GM19463 (cell line): ENCODE measurements around the gene PSMB5.
A peak's percentile ranks its signal among the peaks of the same experiment; 100 is the strongest.

Experiments used
- ATAC-seq: cut with Tn5 transposase; IDR thresholded peaks from one replicate; pipeline ENCODE4 v1.9.1; 2021; ENCODE audit warnings: mild to moderate bottlenecking, moderate library complexity; ENCODE audit not compliant: unreplicated experiment

Gene PSMB5

DNA sequence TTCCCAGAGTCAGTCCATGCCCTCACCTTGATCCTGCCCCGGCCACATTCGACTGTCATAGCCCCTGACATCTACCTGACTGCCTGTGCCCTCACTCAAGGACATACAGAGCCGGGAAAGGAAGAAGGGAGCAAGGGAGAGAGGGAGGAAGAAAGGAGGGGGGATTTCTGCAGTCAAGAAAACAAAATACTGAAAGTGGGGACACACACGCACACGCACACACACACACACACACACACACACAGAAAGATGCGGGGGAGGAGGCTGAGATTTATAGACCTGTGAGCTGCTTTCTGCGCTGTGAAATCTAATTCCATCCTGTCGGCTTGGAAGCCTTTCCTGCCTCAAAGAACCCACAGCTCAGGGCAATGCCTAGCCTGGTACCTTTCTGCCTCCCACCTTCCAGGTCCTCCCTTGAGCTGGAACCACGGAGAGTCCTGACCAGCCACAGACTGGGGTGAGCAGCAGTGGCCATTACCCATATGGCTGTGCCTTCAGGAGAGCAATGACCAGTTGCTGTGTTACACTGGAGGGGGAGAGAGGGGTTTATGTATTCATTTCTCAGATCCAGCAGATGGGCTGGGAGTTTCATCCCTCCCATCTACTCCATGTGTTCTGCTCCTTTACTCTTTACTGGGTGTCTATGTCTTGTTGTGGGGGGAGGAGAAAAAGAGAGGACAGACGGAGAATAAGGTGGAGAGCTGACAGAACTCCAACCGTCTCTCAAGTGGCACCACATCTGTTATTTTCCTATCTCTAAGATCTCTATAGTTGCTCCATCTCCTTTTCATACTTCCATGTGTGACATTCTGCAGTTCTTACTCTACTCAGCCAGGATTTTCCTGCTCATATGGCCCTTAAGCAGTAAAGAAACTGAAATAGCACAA, 37.7 kb downstream of the PSMB5 start:
- ATAC-seq, result no peak

DNA sequence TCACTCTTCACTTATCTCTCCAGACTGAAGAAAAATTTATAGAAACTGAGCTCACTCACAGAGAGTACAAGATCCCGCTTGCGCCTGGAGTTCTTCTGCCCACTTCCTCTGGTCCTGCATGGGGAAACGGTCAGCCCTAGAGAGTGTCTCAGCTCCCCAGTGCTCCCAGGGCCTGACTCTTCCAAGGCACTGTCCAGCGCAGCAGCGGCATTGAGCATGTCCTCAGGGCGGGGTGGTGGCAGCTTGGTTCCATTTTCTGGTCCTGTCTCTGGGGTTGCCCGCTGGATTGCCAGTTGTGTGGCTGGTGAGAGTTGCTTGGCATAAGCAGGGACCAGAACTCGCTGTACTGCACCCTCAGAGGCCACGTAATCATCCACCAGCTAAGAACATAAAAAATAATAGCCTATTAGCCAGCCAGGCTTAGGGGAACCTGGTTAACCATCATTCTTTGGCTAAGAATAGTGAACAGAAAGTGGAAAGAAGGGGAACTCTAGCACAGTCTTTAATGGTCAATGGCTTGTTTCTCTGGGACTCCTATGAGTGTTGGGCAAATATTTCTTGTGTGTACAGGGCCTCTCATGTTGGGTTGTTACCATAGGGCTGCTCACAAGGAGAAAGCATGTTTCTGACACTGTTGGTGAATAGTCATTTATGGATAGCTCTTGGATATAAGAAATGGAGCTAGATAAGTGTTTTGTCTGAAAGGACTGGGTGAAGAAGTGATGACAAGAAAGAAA, 38.6 kb downstream of the PSMB5 start:
- no peak for ATAC-seq

DNA sequence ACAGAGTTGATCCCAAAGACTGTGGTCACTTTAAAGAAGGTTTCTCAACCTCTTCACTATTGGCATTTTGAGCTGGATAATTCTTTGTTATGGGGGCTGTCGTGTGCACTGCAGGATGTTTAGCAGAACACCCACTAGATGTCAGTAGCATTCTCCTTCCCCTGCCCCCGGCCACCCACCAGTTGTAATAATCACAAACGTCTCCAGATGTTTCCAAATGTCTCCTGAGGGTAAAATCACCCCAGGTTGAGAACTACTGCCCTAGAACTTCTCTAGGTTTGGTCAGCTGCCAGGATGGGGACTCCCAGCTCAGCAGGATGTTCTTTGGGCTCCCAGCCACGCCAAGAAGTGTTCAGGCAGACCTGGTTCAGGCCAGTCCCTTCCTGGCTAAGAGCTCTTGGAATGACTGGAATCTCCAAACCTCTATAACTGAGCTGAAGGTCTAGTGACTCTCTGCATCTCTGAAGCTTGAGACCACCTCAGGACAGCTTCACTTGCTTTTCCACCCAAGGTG, 39.9 kb downstream of the PSMB5 start:
- no peak for ATAC-seq

DNA sequence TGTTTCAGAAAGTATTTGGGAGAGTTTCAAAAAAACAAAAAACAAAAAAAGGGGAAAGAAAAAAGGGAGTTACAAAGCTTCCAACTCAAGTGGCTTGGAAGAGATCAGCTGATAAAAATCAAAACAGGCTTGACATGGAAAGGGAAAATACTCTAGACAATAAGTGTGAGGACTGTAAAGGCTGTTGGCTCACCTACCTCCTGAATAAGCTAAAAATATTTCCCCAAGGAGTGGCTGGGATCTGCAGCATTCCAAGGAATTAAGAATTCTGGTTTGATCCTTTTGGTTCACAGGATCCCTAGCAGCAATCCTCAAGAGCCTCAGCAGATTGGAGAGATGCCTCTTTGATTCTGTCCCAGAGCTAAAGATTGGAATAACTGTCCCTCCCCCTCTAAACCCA, 41.2 kb downstream of the PSMB5 start:
- no peak for ATAC-seq

DNA sequence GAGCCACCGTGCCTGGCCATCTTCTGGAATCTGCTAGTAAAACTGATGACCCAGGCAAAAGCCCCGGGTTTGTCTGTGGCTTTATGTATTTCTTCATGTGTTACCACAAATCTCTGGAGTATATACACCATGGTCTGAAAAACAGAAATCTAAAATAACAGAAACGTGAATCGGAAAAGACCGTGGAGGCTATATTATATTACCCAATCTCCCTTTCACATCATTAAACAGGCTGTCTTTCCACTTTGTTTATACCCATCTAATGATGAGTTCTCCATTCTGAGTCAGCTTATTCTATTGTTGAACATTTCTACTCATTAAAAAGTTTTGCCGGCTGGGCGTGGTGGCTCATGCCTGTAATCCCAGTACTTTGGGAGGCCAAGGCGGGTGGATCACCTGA, 42.8 kb downstream of the PSMB5 start:
- ATAC-seq, result no peak

DNA sequence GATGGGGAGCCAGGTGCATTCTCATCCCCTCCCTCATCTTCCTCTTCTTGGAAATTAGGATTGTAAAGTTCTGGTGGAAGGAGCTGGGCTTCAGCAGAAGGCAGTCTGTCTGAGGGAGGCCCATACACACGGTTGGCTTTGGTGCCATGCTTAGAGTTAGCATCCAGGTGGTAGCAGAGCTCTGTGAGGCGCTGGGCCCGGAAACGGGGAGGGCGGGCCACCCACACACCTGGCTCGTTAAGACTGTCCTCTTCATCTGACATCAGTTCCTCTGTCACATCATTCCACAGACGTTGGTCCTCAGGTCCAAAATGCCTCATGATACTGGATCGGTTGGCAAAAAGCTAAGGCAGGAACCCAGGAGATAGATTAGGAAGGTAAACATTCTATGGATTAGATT, 47.4 kb downstream of the PSMB5 start:
- ATAC-seq, result no peak

DNA sequence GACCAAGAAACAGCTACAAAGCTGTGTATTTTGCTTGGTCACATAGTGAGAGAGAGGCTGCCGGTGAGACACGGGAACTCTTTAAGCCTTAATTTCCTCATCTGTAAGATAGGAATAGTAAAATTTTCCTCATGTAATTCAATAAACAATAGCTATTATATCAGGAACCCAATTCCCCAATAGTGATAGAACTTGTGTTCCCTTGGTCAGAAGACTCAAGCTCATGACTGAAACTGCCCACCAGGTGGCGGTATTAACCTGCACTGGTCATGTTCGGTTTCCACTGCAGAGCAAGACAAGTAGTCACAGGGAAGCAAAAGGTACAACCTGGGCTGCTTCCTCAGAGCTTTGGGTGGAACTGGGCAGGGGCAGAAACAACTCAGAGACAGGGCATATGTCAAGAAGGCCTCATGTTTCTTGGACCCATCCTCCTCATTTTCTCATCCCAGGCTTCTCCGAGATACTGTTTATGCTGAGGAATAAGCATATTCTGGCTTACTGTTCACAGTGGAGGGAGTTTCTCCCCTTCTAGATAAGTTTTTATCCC, 48.1 kb downstream of the PSMB5 start:
- peak; percentile 58 for ATAC-seq

DNA sequence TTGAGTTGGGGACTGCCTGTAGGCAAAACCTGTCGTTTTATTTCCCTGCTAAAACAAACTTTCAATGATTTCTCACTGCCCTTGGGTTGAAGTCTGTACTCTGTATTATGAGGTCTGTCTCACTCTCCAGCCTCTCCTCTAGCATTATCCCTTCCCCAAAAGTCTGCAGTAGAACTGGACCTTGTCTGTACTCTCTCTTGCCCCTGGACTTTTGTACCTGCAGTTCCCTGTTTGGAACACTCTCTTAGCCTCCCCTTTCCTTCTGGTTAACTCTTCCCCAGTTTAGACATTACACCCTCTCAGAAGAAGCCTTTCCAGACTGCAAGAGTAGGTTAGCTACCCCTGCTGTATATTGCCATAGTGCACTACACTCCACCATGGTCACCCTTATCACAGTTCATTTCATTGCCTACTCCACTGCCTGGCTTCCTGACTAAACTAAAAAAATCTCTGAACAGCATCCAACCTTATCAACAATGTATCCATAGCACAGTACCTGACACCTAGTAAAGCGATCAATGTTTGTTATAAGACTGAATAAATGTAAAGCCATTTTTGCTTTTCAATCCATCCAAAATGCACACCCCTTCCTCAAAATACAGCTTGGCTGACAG, 48.7 kb downstream of the PSMB5 start:
- ATAC-seq, result no peak

DNA sequence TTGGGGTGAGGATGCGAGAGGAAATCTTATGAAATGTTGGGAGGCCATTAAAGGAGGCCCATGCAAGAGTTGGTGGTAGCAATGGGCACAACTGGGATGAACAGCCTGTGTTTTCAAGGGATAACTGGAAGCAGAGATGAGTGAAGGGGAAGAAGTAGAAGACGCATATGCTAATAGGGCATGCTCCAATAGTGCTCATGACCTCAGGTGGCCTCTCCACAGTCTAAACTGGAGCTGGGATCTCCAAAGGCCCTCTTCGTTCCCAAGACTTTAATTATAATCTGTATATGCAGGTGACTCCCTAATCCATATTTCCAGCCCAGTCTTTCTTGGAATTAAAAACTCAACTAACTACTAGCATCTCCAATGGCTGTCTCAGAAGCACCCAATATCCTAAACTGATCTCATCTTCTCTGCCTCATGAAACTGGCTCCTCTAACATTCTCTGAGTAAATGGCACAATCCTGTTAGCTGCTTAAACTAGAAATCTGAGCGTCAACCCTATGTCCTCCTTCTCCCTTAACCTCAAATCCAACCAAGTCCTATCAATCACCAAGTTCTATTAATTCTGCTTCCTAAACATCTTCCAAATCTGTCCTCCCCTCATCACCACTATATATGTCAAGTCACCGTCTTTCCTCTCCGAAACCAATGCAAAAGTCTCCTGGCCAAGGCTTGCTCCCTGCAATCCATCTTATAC, 49.6 kb downstream of the PSMB5 start:
- no peak for ATAC-seq

DNA sequence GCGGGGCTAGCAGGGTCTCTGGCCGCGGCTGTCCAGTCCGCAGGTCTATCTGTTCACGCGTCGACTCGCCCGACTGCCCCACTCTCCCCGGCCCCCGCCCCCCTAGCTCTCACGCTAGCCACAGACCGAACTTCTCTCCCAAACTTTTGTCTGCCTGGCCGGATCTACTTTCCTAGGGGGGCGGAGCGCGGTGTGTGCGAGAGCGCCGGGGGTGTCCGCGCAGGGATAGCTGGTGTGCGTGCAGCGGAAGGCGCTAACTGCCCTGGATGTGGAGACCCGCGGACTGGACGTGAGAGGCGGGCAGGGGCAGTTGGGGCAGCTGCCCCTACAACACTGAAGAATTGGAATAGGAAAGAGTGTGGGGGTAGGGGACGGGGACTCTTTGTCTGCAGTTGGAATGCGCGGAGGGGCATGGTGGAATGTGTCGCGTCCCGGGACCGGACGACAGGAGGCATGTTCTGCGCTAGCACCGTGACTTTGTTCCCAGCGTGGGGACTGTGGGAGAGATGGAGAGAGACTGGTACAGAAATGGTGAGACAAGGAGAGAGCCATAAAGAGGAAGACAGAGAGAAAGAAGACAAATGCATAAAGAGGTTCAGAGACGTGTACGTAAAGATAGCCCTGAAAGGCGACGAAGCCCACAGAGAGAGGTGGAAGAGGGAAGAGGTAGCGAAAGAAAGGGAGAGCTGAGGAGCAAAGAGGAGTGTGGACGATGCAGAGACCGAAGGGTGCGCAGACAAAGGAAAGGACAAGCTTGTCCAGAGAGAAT, 52.0 kb downstream of the PSMB5 start, which contains the start of gene AJUBA:
Gene AJUBA, minus strand, starts transcription at position 75 of the 769 bp plus-strand sequence. CDS start 285 bp downstream, outside the sequence.
- no peak for ATAC-seq

DNA sequence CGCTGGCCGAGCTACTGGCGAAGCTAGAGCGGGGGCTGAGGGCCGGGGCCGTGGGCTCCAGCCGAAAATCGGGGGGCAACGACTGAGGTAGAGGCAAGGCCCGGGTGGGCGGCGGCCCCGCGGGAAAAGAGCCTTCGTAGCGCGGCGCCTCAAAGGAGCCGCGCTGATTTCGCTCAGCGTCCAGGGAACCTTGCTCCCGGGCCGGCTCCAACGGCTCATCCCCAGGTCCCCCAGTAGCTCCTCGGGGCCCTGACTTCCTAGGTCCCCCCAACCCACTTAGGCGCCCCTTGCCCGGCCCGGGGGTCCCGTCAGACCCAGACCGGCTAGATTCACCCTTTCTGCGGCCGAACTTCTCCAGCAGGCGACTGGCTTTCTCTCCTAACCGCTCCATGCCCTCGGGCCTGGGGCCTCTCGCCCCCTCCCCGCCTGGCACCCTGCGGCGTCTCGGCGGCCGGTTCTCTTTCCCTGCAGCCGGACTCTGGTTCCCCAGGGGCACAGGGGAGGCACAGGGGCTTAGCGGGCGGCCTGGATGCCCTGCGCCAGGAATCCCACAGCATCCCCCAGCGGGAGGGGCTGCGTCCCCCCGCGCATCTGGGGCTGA, 52.7 kb downstream of the PSMB5 start:
- no peak for ATAC-seq

DNA sequence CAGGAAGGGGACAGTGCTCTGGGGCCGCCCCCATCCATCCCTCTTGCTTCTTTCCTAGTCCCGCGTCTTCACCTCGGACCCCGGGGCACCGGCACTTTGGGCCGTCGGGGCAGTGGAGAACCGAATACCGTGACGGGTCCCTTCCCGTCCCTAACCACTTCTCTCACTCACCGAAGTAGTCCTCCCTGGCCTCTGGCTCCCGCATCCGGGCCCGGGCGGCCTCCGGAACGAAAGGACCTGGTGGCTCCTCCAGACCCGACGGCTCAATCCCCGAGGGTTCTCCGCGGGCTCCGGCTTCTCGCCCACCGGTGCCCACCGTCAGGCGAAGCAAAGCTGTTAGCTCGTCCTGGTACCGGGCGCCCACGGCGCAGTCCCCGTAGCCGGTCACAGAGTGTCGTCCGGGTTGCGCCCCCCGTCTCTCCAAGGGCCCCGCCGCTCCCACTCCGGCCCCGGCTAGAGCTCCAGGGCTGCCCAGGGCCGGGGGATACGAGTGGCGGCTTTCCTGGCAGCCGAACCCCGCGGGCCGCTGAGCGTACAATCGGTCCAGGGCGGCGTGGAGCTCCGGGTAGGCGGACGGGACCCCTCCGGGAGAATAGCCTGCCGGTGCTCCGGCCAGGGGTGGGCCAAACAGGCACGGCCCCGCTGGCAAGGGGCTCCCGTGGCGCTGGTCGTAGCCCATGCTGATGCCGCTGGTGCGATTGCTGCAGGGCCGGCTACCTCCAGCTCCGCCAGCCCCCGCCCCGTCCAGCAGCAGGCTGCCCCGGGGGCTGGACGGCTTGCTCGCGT, 53.4 kb downstream of the PSMB5 start:
- ATAC-seq, result no peak

DNA sequence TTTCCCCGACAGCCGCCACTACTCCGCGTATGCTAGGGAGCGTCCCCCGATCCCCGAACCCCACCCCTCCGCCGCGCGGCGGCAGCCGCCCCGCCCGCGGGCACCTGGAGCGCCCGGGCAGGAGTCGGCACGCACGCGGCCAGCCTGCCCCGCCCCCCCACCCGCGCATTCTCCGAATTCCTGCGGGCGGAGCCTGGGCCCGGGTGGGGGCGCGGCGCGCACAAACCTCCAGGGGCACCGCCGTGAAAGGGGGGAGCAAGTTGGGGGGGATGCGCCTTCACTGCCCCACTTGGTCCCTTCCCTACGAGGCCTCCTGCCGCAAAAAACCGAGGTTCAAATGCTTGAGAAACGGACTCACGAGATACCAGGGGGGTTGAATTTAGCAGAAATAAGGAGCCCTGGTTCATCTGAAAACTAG, 54.0 kb downstream of the PSMB5 start:
- ATAC-seq, result no peak

DNA sequence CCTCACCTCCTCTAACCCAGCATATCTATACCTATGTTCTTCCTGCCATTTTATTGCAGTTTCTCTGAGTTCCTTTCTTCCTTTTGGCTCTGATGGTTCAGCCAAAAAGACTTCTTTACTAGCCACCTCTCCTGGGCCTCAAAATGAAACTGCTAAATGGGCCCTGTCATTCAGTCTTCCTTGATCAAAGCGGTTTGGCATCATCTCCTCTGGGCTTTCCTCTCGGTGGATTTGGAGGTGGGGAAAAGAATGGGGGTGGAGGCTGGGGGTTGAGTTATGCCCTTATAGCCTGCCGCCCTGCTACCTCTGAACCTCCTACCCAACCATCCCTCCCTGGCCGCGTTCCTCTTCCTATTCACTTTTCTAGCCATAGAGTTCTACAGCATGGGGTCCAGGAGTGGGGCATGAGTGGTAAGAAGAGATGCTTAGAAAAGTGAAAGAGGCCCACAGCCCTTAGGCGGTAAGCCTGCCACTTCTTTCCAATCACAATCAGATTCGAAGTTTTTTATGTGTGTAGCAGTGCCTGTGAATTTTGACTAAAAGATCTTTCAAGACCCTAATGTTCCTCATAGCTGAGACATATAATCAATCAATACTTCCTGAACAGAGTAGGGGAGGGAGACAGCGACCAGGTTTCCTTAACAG, 54.8 kb downstream of the PSMB5 start:
- ATAC-seq, result no peak

DNA sequence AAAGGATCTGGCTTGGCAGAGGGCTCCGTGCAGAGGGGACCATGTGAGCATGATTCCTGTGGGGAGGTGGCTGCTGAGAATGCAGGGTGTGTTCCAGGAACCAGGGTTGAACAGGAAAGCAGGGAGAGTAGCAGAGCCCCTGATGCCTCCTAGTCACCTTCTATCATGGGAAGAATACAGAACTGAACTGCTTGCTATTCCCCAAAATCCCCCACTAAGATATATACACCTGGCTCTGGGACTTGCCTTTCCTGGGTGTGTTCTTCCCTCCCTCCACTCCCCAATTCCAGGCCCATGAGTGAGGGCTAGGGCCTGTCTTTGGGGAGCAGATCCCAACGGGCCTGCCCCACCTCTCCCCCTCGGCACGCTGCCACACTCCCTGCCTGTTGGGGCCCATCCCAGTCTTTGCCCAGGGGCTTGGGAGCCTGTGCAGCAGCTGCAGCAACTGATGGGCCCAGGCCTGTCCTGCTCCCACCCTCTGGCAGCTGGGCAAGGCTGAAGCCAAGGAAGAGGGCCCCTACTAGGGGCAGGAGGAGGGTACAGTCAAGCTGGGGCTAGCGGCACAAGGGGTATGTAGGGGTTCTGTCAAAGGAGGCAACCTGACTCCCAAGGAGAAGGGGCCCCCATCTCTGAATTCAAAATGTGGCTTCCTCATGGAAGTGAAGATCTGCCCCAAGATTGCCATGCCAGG, 55.6 kb downstream of the PSMB5 start:
- ATAC-seq, result no peak

DNA sequence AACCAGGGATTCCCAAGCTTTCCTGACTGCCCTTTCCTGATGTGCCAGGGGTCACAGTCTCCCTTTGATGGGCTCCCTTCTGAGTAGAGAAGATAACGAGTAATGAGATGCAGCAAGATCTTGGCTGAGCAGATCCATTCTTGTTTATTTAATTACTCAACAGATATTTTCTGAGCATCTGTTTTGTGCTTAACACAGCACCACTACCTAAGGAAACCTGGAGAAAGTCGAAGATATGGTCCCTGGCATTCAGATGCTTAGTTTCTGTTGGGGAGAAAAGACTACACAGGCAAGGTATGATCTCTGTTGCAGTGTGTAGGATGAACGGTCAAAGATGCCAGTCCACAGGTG, 56.2 kb downstream of the PSMB5 start:
- ATAC-seq, result no peak

DNA sequence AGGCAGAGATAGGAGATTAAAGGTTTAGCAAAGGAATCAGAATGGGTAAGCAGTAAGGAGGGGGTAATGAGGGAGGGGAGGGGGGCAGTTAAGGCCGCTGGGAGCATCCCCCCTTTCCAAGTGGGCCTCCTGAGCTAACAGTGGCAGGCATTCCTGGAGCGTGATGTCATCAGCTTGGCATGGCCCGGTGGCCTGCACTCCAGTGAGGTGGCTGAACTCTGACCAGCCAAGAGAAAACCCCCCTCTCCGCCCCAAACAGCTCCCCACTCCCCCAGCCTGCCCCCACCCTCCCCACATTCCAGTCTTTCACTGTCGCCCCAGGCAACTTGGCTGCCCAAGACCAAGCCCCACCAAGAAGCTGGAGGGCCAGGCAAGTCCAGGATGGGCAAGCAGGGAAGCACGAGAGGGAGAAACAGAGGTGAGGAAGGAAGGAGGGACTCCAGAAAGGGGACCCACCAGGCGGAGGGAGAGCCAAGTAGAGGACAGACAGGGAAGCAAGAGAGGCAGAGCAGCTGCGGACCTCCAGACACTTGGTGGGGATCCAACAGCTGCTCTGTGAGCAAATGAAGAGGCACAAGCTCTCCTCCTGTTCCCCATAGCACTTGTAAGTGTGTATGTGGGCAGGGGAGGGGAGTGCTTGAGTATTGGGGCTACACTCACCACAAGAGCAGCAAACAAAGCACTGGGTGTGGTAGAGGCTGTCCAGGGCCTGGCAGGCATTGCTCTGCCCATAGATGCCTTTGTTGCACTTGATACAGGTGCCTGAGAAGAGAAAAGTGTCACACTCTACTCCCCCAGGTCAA, 56.8 kb downstream of the PSMB5 start:
- no peak for ATAC-seq
